ENCODE measurements around the gene ALOX12B.
"Not testable (repeated sequence)": the region's sequence is repeated elsewhere in the genome, so short reads cannot be mapped to it uniquely, and the experiment has no call there.

Gene ALOX12B

GRCh38 chr17:8081876-8082275, 5.6 kb downstream of the ALOX12B start:
- no peak for DNase-seq

GRCh38 chr17:8080799-8081219, 6.7 kb downstream of the ALOX12B start:
- no peak for DNase-seq

DNA sequence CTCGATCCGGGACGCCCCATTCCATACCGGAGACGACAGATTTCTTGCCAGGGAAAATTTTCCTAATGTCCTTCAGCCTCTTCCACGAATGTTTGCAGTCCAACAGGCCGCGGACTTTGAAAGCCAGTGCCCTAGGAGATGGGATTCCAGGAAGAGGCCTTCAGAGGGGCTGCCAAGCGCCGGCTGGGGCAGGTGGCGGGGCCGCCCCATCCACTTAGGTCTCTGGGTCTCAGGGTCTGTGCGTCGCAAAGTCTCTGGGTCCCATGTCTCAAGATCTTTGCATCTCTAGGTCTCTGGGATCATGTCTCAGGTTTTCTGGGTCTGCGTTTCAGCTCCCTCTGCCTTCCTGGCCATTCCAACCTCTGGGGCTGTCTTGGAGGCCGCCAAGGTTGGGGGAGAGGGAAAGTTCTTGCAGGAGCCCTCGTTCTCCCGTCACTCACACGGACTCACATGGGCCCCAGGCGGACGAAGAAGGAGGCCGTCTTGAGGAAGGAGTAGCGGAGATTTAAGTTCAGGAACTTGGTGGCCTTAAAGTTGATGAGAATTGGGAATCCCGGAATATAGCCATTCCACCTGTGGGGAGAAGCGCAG, 7.2 kb downstream of the ALOX12B start:
- DNase-seq, result no peak

DNA sequence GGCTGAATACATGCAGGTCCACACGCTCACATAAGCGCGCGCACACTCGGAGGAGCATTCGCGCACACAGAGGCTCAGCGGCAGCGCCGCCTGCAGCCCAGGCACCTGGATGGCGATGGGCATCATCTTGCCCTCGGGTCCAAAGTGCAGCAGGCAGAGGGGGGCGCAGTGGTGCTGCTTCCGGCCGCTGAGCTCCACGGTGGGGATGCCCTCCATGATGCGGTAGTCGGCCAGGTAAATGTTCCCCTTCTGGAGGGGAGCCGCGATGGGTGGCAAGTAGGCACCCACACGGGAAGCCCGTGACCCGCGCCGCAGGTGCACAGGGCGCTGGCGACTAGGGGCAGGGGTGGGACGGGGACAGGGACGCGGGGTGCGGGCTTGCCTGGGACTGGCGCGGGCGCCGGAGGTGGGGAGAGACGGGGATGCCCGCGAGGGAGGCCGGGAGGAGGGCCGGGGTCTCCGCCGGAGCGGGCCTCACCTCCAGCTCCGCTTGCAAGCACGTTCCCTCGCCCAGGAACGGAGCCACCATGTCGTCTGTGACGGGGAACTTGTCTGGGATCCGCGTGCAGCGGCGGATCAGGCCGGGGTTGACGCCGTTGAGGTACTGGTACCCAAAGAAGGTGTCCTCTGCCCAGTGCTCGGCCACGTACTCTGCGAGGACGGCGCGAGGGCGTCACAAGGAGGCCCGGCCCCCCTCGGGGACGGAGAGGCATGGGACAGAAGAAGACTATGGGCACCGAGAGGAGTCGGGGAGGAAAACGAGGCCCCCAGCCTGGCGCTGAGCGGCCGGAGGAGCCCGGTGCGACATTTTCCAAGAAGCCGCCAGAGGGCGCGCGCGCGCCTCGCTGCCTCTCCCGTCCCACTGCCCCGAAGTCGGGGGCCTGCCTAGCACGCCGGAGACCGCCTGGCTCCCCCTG, 8.0 kb downstream of the ALOX12B start:
- DNase-seq, result peak; percentile 76 to 84

- not testable (repeated sequence) for DNase-seq
Observed at GRCh38 chr17:8077939-8078338, 9.6 kb downstream of the ALOX12B start.

DNA sequence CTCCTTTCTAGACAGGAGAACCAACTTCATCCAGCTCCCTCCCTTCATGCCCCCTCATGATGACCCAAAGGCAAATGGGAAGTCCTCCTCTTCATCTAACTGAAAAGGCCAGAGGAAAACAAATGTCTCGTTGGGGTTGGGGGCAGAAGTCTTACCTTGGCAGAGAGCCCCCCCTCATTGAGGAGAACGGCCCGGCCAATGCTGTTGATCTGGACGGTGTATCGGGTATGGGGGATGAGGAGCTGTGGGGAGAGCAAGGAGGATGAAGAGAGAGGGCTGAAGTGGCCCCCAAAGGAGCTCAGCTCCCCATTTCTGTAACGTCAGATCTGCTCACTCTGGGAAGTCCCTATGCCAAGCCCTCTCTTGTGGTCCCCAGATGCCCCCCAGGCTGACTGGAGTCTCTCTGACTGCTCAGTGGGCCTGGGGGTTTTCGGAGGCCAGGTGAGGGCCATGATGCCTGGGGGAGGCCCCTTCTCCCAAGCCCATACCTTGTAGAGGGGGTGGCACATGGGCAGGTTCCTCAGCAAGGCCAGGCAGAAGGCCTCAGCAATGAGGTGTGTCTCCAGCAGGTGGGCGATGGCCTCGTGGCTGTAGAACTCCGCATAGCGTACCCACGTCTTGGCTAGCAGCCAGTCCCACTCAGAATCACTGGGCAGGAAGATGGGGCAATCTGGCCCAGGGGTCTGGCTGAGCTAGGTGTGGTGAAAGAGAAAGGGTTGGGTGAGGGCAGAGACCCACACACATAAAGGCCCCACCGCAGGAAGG, 10.8 kb downstream of the ALOX12B start:
- no peak for DNase-seq

DNA sequence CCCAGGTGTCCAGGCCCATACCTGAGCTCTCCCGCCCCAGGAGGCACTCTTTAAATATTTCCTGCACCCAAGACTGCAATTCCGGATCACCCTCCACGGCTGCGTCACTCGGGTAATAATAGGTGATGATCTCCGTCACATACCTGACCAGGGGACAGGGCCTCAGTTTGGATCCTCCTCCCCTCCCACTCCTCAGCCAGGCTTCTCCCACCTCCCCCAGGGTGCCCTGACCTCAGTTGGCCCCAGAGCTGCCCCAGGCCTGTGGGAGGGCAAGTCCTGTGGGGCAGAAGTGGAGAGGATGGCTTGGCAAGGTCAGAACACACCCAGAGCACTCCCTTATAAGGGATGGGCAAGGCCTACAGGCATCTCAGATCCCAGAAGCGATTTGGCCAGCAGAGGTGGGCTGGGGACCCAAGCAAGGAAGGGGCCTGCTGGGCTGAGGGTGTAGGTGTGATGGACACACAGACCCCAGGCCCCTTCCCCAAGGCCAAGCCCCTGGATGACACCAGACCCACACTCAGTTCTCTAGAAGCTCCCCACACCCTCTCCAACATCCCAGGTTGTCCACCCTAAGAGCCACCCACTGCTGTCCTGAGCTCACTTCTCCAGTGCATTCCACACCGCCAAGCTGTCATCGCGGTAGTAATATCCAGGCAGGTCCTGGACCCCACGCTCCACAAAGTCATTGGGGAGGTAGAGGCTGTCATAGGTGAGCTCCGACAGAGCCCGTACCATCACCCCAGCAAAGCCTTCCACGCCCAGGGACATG, 11.8 kb downstream of the ALOX12B start:
- DNase-seq, result no peak

GRCh38 chr17:8075081-8075480, 12.4 kb downstream of the ALOX12B start:
- no peak for DNase-seq

DNA sequence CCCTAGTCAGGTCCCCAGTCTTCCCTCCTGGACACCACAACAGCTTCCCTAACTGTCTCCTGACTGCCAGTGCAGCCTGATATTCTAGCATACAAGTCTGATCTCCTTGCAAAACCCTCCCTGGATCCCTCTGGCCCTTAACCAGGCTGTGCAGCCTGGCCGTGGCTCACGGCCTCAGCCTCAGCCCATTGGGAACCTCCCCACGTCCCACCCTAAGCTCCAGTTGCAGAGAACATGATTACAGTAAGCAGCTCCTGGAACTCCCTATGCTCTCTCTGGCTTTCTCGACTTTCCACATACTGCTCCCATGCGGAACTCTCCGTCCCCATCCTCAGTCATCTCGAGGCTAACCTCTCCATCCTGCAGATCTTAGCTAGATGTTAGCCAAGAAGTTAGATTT, 13.0 kb downstream of the ALOX12B start:
- DNase-seq, result no peak

GRCh38 chr17:8073627-8074484, 13.7 kb downstream of the ALOX12B start:
- peak; percentile 87 to 89 for DNase-seq

GRCh38 chr17:8072729-8073461, 14.6 kb downstream of the ALOX12B start:
- peak in 1 of 2 donors; percentile 37 for DNase-seq

DNA sequence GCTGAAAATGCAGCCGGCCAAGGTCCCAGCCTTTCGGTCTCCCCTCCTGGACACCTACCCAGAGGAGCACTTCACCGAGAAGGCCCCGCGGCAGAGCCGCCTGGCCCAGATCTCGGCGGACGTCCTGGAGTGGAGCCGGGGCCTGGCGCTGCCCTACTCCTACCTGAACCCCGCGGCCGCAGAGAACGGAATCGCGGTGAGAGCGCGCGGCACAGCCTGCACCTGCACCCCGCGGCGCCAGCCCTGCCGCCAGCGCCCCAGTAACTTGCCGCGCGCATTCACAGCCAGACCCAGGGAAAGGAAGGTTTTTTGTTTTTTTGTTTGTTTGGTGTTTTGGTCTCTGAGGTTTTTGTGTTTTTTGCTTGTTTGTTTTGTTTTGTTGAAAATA, 15.2 kb downstream of the ALOX12B start:
- DNase-seq, result no peak

GRCh38 chr17:8071496-8071895, 16.0 kb downstream of the ALOX12B start:
- no peak for DNase-seq

DNA sequence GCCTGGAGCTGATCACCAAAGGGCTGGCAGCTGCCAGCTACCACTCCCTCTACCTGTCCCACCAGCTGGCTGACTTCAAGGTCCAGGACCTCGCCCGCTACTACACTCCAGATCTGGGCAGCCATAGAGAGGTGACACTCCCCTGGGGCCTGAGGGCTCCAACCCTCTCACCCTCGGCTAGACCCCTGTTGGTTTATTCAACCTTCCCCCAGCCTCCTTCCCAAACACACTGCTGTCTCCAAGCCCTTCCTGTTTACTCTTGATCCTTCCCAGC, 18.0 kb downstream of the ALOX12B start:
- no peak for DNase-seq

DNA sequence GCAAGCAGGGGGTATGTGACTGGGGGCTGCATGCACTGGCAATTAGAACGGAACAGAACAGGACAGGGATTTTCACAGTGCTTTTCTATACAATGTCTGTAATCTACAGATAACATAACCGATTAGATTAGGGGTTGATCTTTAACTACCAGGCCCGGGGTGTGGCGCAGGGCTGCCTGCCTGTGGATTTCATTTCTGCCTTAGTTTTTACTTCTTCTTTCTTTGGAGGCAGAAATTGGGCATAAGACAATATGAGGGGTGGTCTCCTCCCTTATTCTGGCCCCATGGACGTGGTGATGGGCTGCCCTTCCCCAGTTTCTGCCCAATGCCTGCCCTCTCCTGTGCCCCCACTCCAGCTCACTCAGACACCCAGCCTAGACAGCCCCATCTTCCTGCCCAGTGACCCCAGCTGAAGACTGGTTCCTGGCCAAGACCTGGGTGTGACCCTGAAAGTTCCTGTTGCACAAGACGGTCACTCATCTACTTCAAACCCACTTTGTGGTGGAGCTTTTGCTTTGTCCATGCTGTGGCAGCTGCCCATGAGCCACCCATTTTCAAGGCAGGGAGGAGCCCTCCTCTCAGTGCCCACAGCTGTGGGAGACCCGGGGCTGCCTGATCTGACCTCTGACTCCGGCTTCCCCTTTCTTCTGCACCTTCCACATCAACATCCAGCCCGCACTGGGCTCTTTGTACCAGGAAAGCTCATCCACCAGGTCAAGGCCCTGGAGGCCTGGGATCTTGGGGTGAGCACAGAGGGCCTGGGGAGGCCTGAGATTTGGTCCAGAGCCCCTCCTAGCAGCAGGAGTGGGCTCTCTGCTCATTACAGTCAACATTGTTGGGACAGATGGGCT, 18.6 kb downstream of the ALOX12B start:
- peak in 1 of 2 donors; percentile 55 for DNase-seq

- no peak for DNase-seq
Observed at GRCh38 chr17:8067806-8068205, 19.7 kb downstream of the ALOX12B start.

GRCh38 chr17:8066841-8067775, 20.4 kb downstream of the ALOX12B start:
- DNase-seq, result no peak

- no peak for DNase-seq
Observed at GRCh38 chr17:8064561-8065019, 22.9 kb downstream of the ALOX12B start.
